ENCODE data around the gene ANTKMT.
"Not testable (repeated sequence)": the region's sequence is repeated elsewhere in the genome, so short reads cannot be mapped to it uniquely, and the experiment has no call there.

ANTKMT gene

GRCh38 chr16:681746-682427 is 39.1 kb upstream of the ANTKMT start:
- no peak for DNase-seq

GRCh38 chr16:682493-683395 is 38.2 kb upstream of the ANTKMT start:
- DNase-seq: no peak

DNA sequence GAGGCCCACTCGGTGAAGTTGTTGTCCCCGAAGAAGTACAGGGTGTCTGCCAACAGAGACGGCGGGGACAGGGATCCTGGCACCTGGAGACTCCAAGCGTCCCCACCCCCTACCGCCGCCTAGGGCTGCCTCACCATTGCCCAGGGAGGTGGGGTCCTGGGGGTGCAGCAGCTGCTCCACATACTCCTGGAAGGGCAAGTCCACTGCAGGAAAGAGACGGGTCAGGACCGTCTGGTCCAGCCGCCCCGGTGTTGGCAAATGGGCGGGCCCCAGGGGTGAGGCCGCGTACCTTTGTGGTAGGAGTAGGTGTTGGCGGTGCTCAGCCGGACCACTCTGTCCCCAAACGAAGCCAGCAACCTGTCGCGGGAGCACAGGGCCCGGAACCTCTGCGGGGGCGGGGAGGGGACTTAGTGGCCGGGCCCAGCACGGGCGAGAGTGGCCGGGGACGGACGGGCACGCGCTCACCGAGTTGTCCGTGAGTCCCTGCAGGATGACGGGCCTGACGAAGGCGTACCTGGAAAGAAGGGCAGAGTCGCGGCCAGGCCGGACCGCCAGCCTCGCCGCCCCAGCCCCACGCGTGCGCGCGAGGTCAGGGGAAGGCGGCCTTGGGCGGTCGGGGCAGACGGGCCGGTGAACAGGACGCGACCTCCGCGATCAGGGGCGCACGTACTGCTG is 37.4 kb upstream of the ANTKMT start:
- no peak for DNase-seq

- DNase-seq: peak; percentile 98
Observed at GRCh38 chr16:684071-684794, 36.7 kb upstream of the ANTKMT start, which contains the start of gene JMJD8. TSS of gene JMJD8 (minus strand) at chr16:684334. CDS start at chr16:684319, 15 bp downstream.

DNA sequence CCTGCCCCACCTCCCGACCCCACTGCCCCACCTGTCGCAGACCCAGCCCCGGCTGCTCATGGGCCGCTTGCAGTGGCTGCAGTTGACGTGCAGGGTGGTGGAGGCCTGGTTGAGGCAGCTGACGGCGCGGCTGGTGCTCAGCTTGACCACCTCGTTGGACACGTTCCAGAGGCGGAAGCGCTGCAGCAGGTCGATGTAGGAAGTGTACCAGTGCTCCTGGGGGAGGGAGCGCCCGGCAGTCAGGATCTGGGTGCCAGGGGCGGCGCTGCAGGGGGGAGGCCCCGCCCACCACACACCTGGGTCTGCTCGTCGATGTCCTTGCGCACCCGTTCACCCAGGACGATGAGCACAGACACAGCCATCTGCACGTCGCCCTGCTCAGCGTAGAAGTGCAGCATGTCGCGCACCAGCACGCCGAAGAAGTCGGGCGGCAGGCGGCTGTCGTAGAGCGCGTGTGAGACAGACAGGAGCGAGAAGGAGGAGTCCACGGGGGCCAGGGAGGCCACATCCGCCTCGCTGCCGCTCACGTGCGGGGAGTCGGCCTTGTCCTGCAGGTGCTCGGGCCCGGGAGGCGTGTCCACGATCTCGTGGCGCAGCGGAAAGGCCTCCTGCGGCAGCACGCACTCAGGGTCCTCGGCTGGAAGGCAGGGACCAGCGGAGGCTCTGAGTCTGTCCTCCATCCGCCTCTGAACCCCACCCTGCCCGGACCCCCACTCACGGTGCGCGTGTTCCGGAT is 35.8 kb upstream of the ANTKMT start:
- no peak for DNase-seq

- no peak for DNase-seq
Observed at GRCh38 chr16:685967-686366, 35.0 kb upstream of the ANTKMT start.

GRCh38 chr16:686459-687260 is 34.3 kb upstream of the ANTKMT start:
- DNase-seq: no peak

GRCh38 chr16:687499-687898 is 33.4 kb upstream of the ANTKMT start:
- no peak for DNase-seq

DNA sequence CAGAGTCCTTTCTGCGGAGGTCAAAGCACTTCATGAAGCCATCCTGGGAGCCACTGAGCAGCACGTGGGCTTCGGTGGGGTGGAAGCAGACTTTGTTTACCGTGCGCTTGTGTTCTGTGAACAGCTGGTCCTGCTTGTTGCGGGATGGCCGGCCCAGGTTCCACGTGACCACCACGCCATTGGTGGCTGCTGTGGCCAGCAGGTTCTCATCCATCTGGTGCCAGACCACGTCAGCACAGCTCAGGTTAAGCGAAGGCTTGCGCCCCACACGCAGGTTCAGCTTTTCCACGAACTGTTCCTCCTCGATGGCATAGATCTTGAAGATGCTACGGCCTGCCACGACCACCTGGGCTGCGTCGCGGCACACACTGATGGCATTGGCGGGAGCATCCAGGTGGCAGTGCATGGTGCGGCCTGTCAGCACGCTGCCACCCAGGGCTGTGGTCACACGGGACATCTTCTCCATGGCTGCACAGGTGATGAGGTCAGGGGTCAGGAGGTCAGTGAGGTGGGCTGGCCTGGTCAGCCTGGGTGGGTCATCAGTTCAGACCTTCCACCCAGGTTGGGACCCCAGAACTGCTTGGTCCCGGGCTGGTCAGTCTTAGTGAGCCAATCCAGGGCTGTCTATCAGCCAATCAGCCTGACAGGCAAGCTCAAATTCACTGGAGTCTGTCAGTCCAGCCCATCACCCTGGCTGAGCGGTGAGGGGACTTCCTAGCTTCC is 31.6 kb upstream of the ANTKMT start:
- no peak for DNase-seq

GRCh38 chr16:691242-691641 is 29.7 kb upstream of the ANTKMT start:
- not testable (repeated sequence) for DNase-seq

- no peak for DNase-seq
Observed at GRCh38 chr16:692356-693108, 28.4 kb upstream of the ANTKMT start.

DNA sequence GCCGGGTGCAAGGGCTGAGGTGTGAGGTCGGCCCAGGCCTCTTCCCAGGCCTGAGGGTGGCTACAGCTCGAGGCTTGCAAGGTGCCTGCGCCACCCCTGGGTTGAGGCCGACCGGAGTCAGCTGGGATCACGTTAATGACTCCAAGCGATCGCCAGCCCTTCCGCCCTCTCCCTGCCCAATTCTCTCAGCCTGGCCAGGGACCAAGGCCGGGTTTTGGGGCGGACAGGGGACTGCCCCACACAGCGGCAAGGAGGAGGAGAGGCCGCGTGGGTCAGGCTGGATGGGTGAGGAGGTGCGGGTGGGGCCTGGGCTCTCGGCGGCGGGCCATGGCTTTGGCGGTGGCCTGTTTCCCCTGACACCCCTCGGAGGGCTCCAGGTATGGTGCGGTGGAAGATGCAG is 27.6 kb upstream of the ANTKMT start:
- no peak for DNase-seq

GRCh38 chr16:693766-694165 is 27.2 kb upstream of the ANTKMT start:
- peak; percentile 50 for DNase-seq

- no peak for DNase-seq
Observed at GRCh38 chr16:694187-694862, 26.6 kb upstream of the ANTKMT start.

- no peak for DNase-seq
Observed at GRCh38 chr16:694863-695354, 26.0 kb upstream of the ANTKMT start.

- peak; percentile 55 for DNase-seq
Observed at GRCh38 chr16:695355-696089, 25.4 kb upstream of the ANTKMT start.

DNA sequence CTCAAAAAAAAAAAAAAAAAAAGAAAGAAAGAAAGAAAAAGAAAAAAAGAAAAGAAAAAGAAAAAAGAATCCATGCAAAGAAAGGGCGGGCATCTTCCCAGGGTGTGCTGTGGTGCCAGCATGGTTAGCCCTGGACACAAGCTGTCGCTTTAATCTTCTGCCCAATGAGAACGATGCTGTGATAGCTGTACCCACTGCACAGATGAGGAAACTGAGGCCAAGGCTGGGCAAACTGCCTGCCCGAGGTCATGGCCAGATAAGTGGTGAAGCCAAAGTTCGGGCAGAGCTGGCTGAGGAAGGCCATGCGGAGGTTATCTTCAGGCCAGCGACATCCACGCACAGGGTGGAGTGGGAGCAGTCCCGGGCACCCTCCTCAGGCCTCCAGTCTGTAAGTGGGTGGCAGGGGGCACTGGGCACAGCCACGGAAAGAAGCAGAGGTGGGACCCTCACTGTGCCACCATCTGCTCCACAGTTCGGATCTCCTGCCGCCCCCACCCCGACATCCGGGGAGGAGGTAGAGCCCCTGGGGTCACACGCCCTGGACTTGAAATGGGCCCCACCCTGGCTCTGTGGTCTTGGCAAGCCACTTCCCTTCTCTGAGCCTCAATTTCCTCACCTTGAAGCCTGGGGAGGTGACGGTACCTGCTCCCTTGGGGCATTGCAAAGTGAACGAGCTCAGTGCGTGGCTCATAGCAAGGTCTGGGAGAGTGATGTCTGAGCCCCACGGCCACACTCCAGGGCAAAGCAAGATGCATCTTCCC is 21.9 kb upstream of the ANTKMT start:
- DNase-seq: no peak

Data from CD4-positive, alpha-beta T cell treated with Interleukin-15 for 1 hour (primary cell).